ENCODE results near the gene RAET1G. TPM values are rescaled to one million over a fixed set of nuclear protein-coding genes. Genes with fewer than 3 reads are reported as not detected.

The RAET1G gene
- total and polyA plus RNA-seq, 2 of the 13 experiments (the other 11 are each of a cell fraction or from before 2014, with no cell fraction given) = not detected

GRCh38 chr6:149934249-149935156, 11.6 kb upstream of the RAET1G start (continued):
- TF ChIP-seq FOXA1 (IDR thresholded peaks at IDR 0.05) (peak; percentile 32; the same call in 1 of the 2 replicates), FOXA1 (CRISPR knock-in tag; IDR thresholded peaks at IDR 0.05) (no peak), TRIM22 (IDR thresholded peaks at IDR 0.05) (peak; percentile 60; the same call in 1 of the 2 replicates), ATF3 (CRISPR knock-in tag; IDR thresholded peaks at IDR 0.05) (no peak), ARID3A (IDR thresholded peaks at IDR 0.05; ENCODE audit: low read depth, low read length) (peak; percentile 84), IRF2 (CRISPR knock-in tag; IDR thresholded peaks at IDR 0.05) (0 out of 2 replicates have a peak, but pooled peaks have one; percentile 21), NBN (conservative IDR thresholded peaks at IDR 0.05) (0 out of 2 replicates have a peak, but pooled peaks have one; percentile 89), STAG1 (CRISPR knock-in tag; IDR thresholded peaks at IDR 0.05) (peak; percentile 75), MNT (IDR thresholded peaks at IDR 0.05) (peak; percentile 51), SP1 (IDR thresholded peaks at IDR 0.05) (0 out of 2 replicates have a peak, but pooled peaks have one; percentile 34), SP1 (CRISPR knock-in tag; IDR thresholded peaks at IDR 0.05) (no peak), CEBPG (CRISPR knock-in tag; IDR thresholded peaks at IDR 0.05) (peak; percentile 48; the same call in 1 of the 2 replicates), EZH2 (conservative IDR thresholded peaks at IDR 0.05; ENCODE audit: low read depth, low read length) (no peak)
